HT1080 (cell line): Measurements from ENCODE around the gene CARNS1. TPM values are rescaled to one million over a fixed set of nuclear protein-coding genes. Genes with fewer than 3 reads are reported as not detected.

Experiments used
- DNase-seq: peaks from one replicate; pipeline ENCODE4 v3.0.0-alpha.2; 2015; ENCODE audit warnings: low read depth
- total RNA-seq: library from RNA; depleted of rRNA; stranded (reverse); fragments of >200 nt; shearing (Covaris generic); gene quantifications from 2 replicates; pipeline ENCODE4 v1.2.3, GENCODE V29; 2014

CARNS1 gene
- total RNA-seq, 1 experiment from 2014 or later = not detected

DNA sequence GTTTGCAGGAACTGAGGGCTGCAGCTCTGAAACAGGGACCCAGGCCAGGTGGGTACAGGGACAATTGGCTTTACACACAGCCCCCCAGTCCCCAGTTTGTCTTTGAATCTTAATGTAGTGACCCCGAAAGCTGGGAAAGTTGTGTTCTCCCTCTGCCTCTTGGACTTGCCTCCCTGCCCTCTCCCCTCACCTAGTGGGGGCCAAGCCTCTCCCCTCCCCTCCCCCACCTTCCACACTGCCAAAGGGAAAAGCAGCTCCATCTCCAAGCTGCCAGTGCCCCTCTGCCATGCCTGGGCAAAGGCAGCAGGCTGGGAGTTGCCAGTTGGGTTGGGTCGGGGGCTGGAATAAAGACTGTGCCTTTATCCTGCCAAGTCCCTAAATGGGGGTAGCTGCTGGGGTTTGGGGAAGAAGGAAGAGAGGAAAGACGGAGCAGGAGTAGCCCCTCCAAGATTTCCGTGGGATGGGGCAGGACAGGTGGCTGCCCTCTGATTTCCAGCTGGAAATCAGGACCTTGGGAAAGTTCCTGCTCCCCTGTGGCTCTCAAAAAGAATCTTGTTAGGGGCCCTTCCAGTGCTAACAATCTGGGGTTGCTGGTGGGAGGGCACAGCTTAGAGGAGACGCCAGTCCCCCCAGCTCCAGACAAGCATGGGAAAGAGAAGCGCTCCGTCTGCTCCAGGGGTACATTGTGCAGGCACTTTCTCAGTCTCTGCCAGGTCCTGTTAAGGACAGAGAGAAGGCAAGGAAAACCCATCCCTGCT, 39.2 kb upstream of the CARNS1 start:
- no peak for DNase-seq

DNA sequence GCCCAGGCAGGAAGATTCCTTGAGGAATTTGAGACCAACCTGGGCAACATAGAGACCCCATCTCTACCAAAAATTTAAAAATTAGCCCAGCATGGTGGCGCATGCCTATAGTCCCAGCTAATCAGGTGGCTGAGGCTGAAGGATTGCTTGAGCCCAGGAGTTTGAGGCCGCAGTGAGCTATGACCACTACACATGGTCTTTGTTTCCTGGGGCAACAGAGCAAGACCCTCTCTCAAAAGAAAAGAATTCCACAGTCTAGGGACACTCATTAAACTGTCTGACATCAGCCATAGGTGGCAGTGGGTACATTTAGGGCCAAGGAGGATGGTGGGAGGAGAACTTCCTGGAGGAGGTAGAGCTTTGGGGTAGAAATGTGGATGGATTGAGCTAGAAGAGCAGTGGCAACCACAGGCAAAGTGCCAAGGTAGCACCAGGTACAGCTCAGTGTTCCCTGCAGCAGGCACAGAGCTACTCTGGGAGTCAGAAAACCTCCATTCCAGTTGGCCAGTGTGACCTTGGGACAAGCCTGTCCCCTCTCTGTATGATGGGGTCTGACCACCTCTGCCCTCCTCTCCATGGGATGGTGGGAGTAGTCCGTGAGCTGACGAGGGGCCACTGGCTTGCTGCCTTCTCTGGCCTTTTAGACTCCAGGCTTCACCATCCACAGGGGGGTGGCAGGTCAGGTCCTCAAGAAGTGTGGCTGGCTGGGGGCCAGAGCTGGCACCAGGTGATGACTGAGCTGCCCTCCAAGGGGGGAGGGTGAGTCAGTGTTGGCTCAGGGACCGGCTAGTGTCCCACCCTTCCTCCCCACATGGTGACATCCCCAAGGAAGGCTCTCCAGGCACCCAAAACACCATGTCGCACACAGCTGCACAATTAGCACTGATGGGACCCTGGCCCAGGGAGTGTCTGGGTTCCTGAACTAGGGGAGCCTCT, 38.3 kb upstream of the CARNS1 start:
- DNase-seq = no peak

DNA sequence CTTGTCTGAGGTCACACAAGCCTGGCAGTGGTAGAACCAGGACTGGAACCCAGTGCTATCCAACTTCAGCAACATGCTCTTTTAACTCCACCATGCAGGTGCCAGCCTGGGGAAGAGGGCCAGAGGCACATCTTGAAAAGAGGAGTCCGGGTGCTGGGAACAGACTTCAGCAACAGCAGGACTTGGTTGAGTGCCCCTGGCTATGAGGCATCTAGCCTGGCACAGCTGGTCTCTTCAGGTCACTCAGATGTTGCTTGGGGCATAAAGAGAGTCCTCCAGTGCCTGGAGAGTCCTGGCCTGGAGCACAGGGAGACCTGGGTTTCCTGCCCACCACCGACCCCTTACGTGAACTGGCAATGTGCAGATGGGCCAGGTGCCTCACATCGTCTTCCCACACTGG, 36.9 kb upstream of the CARNS1 start:
- no peak for DNase-seq

DNA sequence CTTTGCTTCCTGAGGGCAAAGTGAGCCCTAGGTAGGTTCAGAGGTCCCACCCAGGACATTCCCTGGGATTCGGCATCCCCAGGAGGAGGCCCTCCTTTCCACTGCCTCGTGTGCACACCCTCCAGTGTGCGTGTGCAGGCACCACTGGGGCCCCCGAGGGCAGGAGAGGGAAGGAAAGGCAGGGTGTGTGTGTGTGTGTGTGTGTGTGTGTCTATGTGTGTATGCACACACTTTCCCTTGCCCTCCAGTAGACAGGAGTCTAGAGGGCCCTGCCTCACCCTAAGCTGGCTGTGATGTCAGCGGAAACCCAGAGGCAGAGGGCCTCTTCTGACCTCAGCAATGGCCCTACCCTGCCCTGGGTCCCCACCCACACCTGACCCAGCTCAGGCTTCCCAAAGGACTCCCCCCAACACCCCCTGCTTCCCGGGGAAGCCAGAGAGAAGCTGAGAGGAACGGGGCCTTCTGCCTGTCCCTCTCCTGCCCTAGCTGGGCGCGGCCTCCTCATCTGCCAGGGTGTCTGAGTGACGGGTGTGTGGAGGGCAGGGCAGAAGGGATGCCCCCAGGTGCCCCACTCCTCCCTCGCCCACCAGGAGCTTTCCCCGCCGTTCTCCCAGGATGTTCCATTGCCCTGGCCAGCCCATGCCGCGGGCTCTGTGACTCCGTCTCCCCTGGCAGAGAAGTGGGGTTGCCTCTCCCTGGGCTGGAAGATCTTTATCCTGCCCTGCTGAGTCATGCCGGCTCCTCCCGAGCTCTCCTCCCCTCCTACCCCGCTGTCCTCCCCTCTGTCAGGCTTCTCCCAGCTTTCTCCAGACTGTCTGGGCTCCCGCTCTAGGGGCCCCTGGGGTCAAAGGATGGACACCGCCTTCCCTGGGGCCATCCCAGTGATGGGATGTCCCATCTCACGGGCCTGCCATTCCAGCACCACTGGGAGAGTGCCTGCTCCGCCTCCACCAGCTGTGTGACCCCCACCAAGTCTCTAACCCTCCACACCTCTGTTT, 36.1 kb upstream of the CARNS1 start:
- peak; percentile 54 for DNase-seq

DNA sequence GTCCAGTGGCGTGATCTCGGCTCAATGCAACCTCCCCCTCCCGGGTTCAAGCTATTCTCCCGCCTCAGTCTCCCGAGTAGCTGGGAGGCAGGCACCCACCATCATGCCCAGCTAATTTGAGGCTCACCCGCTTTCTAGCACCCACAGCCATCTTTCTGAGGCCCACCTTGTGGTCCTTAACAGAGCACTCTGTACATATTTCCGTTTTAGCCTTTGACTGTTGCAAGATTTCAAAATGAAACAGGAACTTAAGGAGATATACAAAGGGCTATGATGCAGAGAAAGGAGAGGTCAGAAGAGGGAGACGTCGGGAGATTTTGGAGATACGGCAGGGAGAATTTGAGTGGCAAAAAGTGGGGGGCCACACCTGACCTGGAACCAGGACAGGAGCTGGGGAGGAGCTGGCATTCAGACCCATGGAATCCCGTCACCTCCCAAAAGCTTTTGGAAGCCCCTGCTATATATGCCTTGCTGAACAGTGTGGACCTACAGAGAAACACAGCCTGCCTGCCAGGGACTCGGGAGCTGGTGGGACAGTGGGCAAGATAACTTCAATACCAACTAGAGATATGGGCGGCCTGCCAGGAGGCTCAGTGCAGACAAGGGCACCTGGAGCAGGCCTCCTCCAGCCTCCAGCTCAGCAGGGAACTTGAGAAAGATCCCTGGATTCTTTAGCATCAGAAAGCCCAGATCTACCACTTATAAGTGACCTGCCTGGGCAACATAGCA, 34.1 kb upstream of the CARNS1 start:
- no peak for DNase-seq

DNA sequence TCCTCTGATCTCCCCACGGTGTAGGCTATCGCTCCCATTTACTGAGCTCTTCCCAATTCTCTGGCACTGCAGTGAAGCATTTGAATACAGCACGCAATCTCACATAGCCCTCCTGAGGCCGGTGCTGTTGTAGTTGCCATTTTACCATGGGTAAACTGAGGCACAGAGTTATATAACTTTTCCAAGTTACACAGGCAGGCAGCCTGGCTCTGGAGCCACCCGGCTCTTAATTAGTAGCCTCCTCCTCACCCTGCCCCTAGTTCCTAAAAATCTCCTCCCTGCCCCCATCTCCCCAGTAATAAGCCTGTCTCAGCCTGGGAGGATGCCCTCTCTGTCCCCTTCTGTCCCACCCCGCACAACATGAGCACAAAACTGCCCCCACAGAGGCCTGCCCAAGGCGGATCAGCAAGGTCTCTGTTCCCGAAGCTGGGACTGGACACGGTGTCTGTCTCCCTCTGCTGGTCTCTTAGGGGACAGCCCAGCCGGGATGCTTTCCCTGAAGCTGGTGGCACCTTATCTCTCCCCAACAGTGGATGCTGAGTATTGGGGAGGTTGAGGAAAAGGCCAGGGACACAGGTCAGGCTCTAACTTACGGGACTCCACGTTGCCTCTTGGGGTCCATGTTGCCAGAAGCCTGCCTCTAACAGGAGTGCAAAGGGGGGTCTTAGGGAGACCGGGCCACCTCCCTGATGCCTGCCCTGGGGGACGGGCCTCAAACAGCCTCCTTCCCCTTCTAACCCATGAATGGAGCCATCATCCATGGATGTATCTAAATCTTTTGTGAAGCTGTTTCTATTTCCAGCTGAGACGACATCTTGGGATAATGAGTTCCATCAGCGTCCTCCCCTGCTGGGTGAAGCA, 33.0 kb upstream of the CARNS1 start:
- DNase-seq = peak; percentile 70

DNA sequence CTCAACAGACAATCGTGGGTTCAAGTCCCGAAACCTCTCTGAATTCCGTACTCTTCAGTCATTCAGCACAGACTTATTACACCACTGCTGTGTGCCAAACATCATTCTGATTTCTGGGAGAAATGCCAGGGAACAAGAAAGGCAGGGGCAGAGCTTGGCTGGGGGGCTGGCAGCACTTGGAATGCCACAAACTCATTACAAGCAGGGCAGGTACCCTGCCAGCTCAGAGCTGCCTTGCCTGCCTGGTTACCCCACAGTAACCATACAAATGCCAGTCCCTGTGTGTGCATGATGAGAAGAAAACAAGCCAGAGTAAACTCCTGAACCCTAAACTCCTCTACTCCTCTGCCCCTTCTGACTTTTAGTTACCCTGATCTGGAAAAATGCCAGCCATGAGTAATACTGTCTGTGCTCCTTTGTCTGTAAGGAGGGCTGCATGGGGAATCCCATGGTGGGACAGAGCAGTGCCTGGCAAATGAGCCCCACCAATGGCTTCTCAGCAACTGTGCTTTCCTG, 30.6 kb upstream of the CARNS1 start:
- peak; percentile 71 for DNase-seq

DNA sequence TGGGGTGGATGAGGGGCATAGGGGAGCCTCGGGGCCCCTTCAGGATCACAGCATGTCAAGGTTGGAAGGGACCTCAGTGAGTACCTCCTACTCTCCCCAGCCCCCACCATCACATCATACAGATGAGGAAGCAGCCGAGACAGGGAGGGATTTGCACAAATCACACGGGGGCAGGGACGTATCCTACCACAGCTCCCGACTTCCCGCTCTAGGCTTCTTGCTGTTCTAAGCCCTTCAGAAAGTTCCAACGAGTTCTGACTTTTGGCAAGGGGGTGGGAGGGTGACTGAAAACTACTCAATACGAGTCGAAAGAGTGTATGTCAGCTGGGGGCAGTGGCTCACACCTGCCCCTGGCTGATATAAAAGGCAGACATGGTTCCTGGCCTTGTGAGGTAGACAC, 28.4 kb upstream of the CARNS1 start:
- DNase-seq = no peak

DNA sequence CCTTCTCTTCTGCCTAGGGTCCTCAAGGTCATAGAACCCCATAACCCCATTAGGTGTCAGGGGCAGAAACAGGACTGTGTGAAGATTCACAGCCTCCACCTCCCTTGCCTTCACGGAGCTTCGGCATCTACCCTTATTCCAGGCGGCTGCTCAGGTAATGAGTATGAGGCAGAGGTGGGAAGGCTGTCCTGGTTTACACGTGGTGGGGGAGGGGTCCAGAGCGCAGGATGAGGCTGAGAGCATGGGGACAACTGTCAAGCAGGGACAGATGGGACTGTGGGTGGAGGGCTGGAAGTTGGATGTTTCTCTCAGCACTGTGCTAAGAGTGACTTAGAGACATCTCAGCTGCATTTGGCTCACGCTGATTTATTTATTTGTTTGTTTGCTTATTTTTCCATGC, 28.0 kb upstream of the CARNS1 start:
- DNase-seq = no peak

DNA sequence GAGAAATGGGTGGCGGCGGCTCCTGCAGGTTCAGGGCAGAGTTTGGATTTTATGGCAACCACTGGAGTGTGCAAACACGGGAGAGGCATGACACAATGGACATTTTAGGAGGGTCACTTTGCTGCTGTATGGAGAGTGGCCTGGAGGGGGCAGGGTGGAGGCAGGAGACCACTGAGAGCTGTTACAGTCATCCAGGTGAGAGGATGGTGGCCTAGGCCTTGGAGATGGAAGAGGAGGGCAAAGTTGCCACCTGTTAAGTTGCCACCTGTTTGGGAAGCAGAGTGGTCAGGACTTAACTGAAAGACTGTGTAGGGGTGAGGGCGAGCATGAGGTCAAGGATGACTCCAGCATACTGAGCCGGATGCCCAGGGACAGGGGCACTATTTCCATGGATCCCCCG, 26.0 kb upstream of the CARNS1 start:
- no peak for DNase-seq

DNA sequence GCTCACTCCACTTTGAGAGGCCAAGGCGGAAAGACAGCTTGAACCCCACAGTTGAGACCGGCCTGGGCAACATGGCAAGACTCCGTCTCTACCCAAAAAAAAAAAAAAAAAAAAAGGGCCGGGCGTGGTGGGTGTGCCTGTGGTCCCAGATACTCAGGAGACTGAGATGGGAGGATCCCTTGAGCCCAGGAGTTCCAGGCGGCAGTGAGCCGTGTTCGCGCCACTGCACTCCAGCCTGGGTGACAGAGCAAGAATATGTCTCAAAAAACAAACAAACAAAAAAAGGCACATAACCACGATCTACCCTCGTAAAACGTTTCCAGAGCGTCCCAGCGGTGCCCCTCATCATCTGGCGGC, 24.6 kb upstream of the CARNS1 start:
- no peak for DNase-seq

DNA sequence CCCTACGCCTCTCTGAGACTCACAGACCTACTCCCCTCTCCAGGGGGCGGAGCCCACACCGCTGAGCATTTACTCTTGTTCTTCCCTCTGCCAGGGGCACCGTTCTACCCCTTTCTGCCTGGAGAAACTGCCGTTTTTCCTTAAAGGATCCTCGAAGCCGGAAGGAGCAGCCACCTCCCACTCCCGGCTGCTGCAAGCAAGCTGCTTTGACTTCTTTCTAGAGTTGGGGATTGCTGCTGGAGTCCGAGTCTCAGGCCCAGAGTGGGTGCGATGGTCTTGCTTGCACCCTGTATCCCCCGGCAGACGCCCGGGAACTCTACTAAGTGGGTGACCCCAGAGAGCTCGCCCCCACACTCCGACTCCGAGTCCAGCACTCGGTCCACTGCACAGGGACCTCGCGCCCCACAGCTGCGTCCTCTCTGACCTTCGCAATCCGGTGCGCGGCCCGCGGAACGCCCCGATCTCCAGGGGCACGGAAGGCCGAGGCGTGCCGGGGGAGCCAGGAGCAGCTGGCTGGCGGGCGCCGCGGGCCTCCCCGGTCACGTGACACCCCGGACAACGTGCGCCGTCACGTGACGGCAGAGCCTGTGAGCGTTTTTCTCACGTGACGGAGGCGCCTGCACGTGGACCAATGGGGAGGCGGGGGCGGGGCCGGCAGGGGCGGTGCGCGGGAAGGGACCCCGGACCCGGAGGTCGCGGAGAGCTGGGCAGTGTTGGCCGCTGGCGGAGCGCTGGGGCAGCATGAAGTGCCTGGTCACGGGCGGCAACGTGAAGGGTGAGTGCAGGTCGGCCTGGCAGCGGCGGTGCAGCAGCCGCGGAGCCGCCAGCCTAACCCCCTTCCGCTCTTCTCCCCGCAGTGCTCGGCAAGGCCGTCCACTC, 23.9 kb upstream of the CARNS1 start, which contains the start of gene RAD9A:
Gene RAD9A (plus strand): TSS at position 683 of the 879 bp plus-strand sequence. CDS start 59 bp downstream, at position 742.
- DNase-seq = peak; percentile 85

DNA sequence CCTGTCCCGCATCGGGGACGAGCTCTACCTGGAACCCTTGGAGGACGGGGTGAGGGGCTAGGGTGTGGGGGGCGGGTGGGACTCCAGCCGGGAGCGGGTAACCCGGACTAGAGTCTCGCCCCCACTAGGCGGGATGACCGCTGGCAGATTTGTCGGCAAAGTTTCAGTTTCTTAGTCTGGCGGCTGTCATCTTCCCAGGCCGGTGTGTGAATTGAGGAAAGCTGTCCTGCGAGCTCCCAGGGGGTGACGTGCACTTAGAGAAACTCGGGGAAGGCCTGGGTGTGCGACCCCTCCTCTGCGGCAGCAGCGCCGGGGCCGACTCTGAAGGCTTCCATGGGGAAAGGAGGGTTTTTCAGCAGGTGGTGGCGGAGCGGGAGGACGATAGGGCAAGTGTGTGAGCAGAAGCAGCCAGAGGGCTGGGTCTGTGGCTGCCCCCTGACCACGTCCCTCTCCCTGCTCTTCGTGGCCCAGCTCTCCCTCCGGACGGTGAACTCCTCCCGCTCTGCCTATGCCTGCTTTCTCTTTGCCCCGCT, 23.2 kb upstream of the CARNS1 start:
- no peak for DNase-seq

DNA sequence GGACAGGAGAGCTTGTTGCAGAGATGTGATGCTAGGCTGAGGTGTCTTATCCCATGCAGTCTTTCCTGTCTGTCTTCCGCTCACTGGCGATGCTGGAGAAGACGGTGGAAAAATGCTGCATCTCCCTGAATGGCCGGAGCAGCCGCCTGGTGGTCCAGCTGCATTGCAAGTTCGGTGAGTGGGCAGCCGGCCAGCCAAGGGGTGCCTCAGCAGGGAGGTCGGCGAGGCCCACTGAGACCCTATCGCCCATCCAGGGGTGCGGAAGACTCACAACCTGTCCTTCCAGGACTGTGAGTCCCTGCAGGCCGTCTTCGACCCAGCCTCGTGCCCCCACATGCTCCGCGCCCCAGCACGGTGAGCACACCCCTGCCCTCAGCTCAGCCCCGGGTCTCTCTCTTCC, 22.0 kb upstream of the CARNS1 start:
- DNase-seq = no peak

DNA sequence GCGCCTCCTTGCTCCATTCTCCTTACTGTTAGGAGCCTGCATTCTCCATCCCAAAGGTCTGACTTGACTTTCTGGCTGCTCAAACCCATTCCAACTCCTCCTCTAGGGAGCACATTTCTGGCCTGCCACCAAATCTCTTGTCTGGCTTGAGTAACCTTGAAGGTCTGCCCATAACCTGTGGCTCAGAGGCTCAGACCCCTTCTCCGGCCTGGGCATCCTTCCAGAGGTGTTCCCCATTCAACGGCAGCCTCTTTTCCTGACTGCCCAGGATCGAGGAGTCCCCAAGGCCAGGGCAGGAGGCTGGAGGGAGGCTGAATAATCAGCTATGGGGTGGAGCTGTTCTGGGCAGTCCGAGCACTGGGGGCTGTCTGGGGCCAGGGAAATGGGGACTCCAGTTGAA, 21.5 kb upstream of the CARNS1 start:
- DNase-seq = no peak

DNA sequence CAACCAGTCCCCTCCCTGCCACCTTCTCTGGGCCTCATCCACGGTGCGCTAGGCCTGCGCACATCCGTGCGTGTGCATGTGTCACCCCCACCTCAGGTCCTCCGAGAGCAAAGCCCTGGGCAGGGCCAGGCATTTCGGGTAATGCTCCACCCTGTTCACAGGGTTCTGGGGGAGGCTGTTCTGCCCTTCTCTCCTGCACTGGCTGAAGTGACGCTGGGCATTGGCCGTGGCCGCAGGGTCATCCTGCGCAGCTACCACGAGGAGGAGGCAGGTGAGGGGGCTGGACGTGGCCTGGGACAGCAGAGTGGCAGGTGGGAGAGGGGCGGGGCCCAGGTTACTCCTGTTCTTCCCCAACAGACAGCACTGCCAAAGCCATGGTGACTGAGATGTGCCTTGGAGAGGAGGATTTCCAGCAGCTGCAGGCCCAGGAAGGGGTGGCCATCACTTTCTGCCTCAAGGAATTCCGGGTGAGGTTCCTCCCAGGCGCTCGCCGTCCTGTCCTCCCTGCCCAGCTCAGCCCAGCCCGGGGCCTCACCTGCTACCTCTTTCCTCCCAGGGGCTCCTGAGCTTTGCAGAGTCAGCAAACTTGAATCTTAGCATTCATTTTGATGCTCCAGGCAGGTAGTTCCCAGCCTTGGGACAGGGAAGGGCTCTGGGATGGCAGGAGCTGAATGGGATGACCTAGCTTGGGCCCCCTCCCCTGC, 19.8 kb upstream of the CARNS1 start:
- no peak for DNase-seq

DNA sequence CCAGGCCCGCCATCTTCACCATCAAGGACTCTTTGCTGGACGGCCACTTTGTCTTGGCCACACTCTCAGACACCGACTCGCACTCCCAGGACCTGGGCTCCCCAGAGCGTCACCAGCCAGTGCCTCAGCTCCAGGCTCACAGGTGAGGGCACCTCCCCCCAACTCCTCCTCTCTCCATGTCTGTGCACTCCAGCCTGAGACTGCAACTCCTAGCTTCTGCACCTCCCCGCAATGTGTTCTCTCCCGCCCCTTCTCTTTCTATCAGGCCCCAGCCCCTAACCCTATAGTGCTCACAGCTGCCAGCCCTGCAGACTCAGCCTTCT, 19.3 kb upstream of the CARNS1 start:
- no peak for DNase-seq
